ENCODE data around the gene SRD5A2. TPM values are rescaled to one million over a fixed set of nuclear protein-coding genes. Genes with fewer than 3 reads are reported as not detected.

SRD5A2 gene
- total RNA-seq, 1 donor from 2014 or later = not detected

Other genes with a start within 250 kb of the SRD5A2 start
- gene XDH, start 166.2 kb downstream of the SRD5A2 start, total RNA-seq = not detected in 2 replicates